SKM-1 (cell line): ENCODE measurements around the gene TUBAL3.
"Not testable (repeated sequence)": the region's sequence is repeated elsewhere in the genome, so short reads cannot be mapped to it uniquely, and the experiment has no call there.

ENCODE experiments used
- DNase-seq: peaks from one replicate; lab custom pipeline; 2025; ENCODE audit not compliant: unreplicated experiment; lab: John Stamatoyannopoulos, UW

Gene TUBAL3

GRCh38 chr10:5381187-5381586, 23.4 kb downstream of the TUBAL3 start:
- DNase-seq, result no peak

- not testable (repeated sequence) for DNase-seq
Observed at GRCh38 chr10:5380395-5380794, 24.2 kb downstream of the TUBAL3 start.

- DNase-seq, result not testable (repeated sequence)
Observed at GRCh38 chr10:5379202-5379601, 25.4 kb downstream of the TUBAL3 start.

- no peak for DNase-seq
Observed at GRCh38 chr10:5376450-5376849, 28.2 kb downstream of the TUBAL3 start.

- DNase-seq, result no peak
Observed at GRCh38 chr10:5373891-5374611, 30.6 kb downstream of the TUBAL3 start.

- DNase-seq, result no peak
Observed at GRCh38 chr10:5373307-5373706, 31.3 kb downstream of the TUBAL3 start.

- no peak for DNase-seq
Observed at GRCh38 chr10:5370493-5371352, 33.9 kb downstream of the TUBAL3 start.

- no peak for DNase-seq
Observed at GRCh38 chr10:5369362-5370158, 35.1 kb downstream of the TUBAL3 start.

GRCh38 chr10:5365928-5366327, 38.7 kb downstream of the TUBAL3 start:
- no peak for DNase-seq

GRCh38 chr10:5364890-5365338, 39.7 kb downstream of the TUBAL3 start, which contains the start of gene UCN3:
TSS of gene UCN3 (plus strand) at chr10:5364966. CDS start at chr10:5373721, 8,755 bp downstream.
- no peak for DNase-seq

- DNase-seq, result no peak
Observed at GRCh38 chr10:5364374-5364773, 40.3 kb downstream of the TUBAL3 start.

- DNase-seq, result no peak
Observed at GRCh38 chr10:5362873-5363272, 41.8 kb downstream of the TUBAL3 start.

GRCh38 chr10:5361966-5362365, 42.7 kb downstream of the TUBAL3 start:
- no peak for DNase-seq

GRCh38 chr10:5360318-5360915, 44.2 kb downstream of the TUBAL3 start:
- no peak for DNase-seq

- no peak for DNase-seq
Observed at GRCh38 chr10:5356302-5356763, 48.3 kb downstream of the TUBAL3 start.

- DNase-seq, result no peak
Observed at GRCh38 chr10:5355594-5356301, 48.9 kb downstream of the TUBAL3 start.

- no peak for DNase-seq
Observed at GRCh38 chr10:5354068-5354467, 50.6 kb downstream of the TUBAL3 start.

- DNase-seq, result no peak
Observed at GRCh38 chr10:5349362-5349761, 55.3 kb downstream of the TUBAL3 start.

- no peak for DNase-seq
Observed at GRCh38 chr10:5346881-5347280, 57.7 kb downstream of the TUBAL3 start.

- no peak for DNase-seq
Observed at GRCh38 chr10:5344746-5345145, 59.9 kb downstream of the TUBAL3 start.
